HEK293T (cell line): Measurements from ENCODE around the gene JADE1.

ENCODE experiments used
- BHLHE40 ChIP-seq: fragments of 450-650 bp; IDR thresholded peaks from 2 replicates; pipeline ENCODE4 v1.6.1; 2016; ENCODE audit warnings: mild to moderate bottlenecking, moderate library complexity, borderline replicate concordance
- FOXA1 ChIP-seq: fragments of 450-650 bp; IDR thresholded peaks from 2 replicates; pipeline ENCODE4 v1.6.1; 2016; ENCODE audit warnings: mild to moderate bottlenecking
- FOXK2 ChIP-seq: fragments of 450-650 bp; IDR thresholded peaks from 2 replicates; pipeline ENCODE4 v1.6.1; 2016; ENCODE audit warnings: mild to moderate bottlenecking
- FOXM1 ChIP-seq: fragments of 450-650 bp; IDR thresholded peaks from 2 replicates; pipeline ENCODE4 v1.6.1; 2017; ENCODE audit warnings: mild to moderate bottlenecking, borderline replicate concordance
- SP1 ChIP-seq: fragments of 450-650 bp; IDR thresholded peaks from 2 replicates; pipeline ENCODE4 v1.6.1; 2017
- TARDBP ChIP-seq: fragments of 450-650 bp; IDR thresholded peaks from 2 replicates; pipeline ENCODE4 v1.6.1; 2016
- ZNF384 ChIP-seq: fragments of 450-650 bp; IDR thresholded peaks from 2 replicates; pipeline ENCODE4 v1.6.1; 2016
- TF ChIP-seq, protein P1 (sequence below): fragments of 450-650 bp; IDR thresholded peaks from 2 replicates; pipeline ENCODE4 v1.6.1; 2016

DNA sequence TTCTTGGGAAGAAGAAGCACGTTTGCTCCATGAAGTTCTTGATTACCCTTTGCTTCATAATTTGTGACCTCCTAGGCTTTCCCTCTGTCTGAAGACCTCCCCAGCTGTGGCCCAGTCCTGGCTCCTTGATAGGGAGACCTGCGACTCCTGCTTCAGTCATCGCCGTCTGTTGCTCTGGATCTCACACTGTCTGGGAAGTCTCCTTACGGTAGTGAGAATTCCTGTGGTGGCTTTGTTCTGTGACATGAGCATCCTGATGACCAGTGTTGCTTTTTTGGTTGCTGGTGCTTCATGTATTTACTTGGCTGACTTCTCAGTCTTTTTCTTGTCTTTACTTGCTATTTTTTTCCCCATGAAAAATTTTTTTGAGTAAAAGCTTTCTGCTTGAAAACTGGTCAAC, 44.2 kb downstream of the JADE1 start:
- no peak for TF ChIP-seq ZNF384
- TF ChIP-seq, protein P1, sequence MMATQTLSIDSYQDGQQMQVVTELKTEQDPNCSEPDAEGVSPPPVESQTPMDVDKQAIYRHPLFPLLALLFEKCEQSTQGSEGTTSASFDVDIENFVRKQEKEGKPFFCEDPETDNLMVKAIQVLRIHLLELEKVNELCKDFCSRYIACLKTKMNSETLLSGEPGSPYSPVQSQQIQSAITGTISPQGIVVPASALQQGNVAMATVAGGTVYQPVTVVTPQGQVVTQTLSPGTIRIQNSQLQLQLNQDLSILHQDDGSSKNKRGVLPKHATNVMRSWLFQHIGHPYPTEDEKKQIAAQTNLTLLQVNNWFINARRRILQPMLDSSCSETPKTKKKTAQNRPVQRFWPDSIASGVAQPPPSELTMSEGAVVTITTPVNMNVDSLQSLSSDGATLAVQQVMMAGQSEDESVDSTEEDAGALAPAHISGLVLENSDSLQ, result no peak
- no peak for TF ChIP-seq SP1
- no peak for TF ChIP-seq TARDBP
- TF ChIP-seq FOXM1, result no peak
- TF ChIP-seq BHLHE40, result no peak
- TF ChIP-seq FOXA1, result no peak
- no peak for TF ChIP-seq FOXK2
